Astrocyte (in vitro differentiated cells and primary cell): Measurements from ENCODE around the gene WIZ. TPM values are rescaled to one million over a fixed set of nuclear protein-coding genes. Genes with fewer than 3 reads are reported as not detected.

Source experiments
- DNase-seq: peaks from one replicate; pipeline ENCODE4 v3.0.0-alpha.2; 2010; ENCODE audit warnings: low read depth
- FAIRE-seq: peaks from 2 replicates; lab custom pipeline; 2011; peaks lifted over from hg19 to GRCh38; lab: Jason Lieb, UNC
- H2AFZ ChIP-seq: 2 replicates; pipeline ENCODE4 v1.6.0; 2012; ENCODE audit warnings: low read depth, low read length, inconsistent platforms
- H3K27ac ChIP-seq: 2 replicates; pipeline ENCODE4 v1.5.1; 2011; ENCODE audit warnings: low read depth, low read length, inconsistent platforms
- H3K27me3 ChIP-seq: 2 replicates; pipeline ENCODE4 v1.6.0; 2011; ENCODE audit warnings: low read length, inconsistent platforms; ENCODE audit not compliant: insufficient read depth
- H3K36me3 ChIP-seq: 2 replicates; pipeline ENCODE4 v1.5.1; 2011; ENCODE audit warnings: low read length, inconsistent platforms; ENCODE audit not compliant: insufficient read depth
- H3K4me1 ChIP-seq: 2 replicates; pipeline ENCODE4 v1.5.1; 2011; ENCODE audit warnings: low read length, inconsistent platforms; ENCODE audit not compliant: insufficient read depth
- H3K4me2 ChIP-seq: 2 replicates; pipeline ENCODE4 v1.6.0; 2012; ENCODE audit warnings: low read length, inconsistent platforms
- H3K4me3 ChIP-seq: 2 replicates; pipeline ENCODE4 v1.5.1; 2011; ENCODE audit warnings: low read depth, mild to moderate bottlenecking, low read length, inconsistent platforms; ENCODE audit not compliant: insufficient read depth
- H3K79me2 ChIP-seq: 2 replicates; pipeline ENCODE4 v1.6.0; 2012; ENCODE audit warnings: mild to moderate bottlenecking, low read length, inconsistent platforms; ENCODE audit not compliant: insufficient read depth
- H3K9ac ChIP-seq: 2 replicates; pipeline ENCODE4 v1.6.0; 2012; ENCODE audit warnings: mild to moderate bottlenecking, low read length, inconsistent platforms
- H3K9me3 ChIP-seq: 2 replicates; pipeline ENCODE4 v1.5.1; 2012; ENCODE audit warnings: low read depth, mild to moderate bottlenecking, low read length, inconsistent platforms; ENCODE audit not compliant: insufficient read depth
- H4K20me1 ChIP-seq: 2 replicates; pipeline ENCODE4 v1.6.0; 2012; ENCODE audit warnings: low read length, inconsistent platforms; ENCODE audit not compliant: insufficient read depth
- H3K27ac Mint-ChIP-seq: one replicate; pipeline ENCODE4 v1.8.0; 2021; ENCODE audit warnings: mild to moderate bottlenecking, mixed read lengths; ENCODE audit not compliant: unreplicated experiment
- H3K27me3 Mint-ChIP-seq: one replicate; pipeline ENCODE4 v1.8.0; 2021; ENCODE audit warnings: low read depth, mixed read lengths; ENCODE audit not compliant: unreplicated experiment
- H3K36me3 Mint-ChIP-seq: one replicate; pipeline ENCODE4 v1.8.0; 2021; ENCODE audit warnings: low read depth, mixed read lengths; ENCODE audit not compliant: unreplicated experiment
- H3K4me1 Mint-ChIP-seq: one replicate; pipeline ENCODE4 v1.8.0; 2021; ENCODE audit warnings: low read depth, mixed read lengths; ENCODE audit not compliant: unreplicated experiment
- H3K4me3 Mint-ChIP-seq: one replicate; pipeline ENCODE4 v1.8.0; 2021; ENCODE audit warnings: mild to moderate bottlenecking, moderate library complexity, mixed read lengths; ENCODE audit not compliant: unreplicated experiment
- H3K9me3 Mint-ChIP-seq: one replicate; pipeline ENCODE4 v1.8.0; 2021; ENCODE audit warnings: mild to moderate bottlenecking, mixed read lengths; ENCODE audit not compliant: unreplicated experiment
- CTCF ChIP-seq: IDR thresholded peaks from 2 replicates; pipeline ENCODE4 v1.5.1; 2011; ENCODE audit warnings: low read depth, mild to moderate bottlenecking, inconsistent platforms, low read length, moderate library complexity; ENCODE audit not compliant: insufficient read depth
- EZH2 ChIP-seq: IDR thresholded peaks from 2 replicates; pipeline ENCODE4 v1.6.1; 2012; ENCODE audit warnings: mild to moderate bottlenecking, low read length, inconsistent platforms; ENCODE audit not compliant: insufficient read depth
- total RNA-seq: library from RNA; stranded (reverse); gene quantifications from 2 replicates; pipeline ENCODE4 v1.2.1, GENCODE V29; 2021

The WIZ gene
- total RNA-seq, 1 donor from 2014 or later: 43.8 TPM

- H3K36me3 Mint-ChIP-seq: no peaks in the 10 kb centered on the region
- no peaks in the 10 kb centered on the region for H3K4me1 Mint-ChIP-seq
- DNase-seq: no peak
- peaks cover 6% of the 10 kb centered on the region for H3K27me3 Mint-ChIP-seq
- Histone ChIP-seq H3K4me1 (no peaks in the 10 kb centered on the region), H2AFZ (no peak within 1 kb of the TSS), H4K20me1 (no peaks in the 10 kb centered on the region), H3K79me2 (no peaks in the 10 kb centered on the region), H3K4me3 (no peak within 1 kb of the TSS), H3K36me3 (no peaks in the 10 kb centered on the region), H3K9ac (no peak within 1 kb of the TSS), H3K9me3 (no peaks in the 10 kb centered on the region), H3K27me3 (peaks cover 2% of the 10 kb centered on the region), H3K27ac (no peak within 1 kb of the TSS), H3K4me2 (no peak within 1 kb of the TSS)
- H3K9me3 Mint-ChIP-seq: peaks cover 15% of the 10 kb centered on the region
- H3K27ac Mint-ChIP-seq: no peak within 1 kb of the TSS
- no peak for FAIRE-seq
- TF ChIP-seq CTCF: no peak
- no peak for TF ChIP-seq EZH2
- no peak within 1 kb of the TSS for H3K4me3 Mint-ChIP-seq
Measured at GRCh38 chr19:15479391-15480345, 29.9 kb upstream of the WIZ start, which contains the start of gene PGLYRP2. TSS of gene PGLYRP2 (minus strand) at chr19:15479501. CDS start at chr19:15479371, 130 bp downstream.

GRCh38 chr19:15476325-15476724 is 26.6 kb upstream of the WIZ start:
- H3K4me1 Mint-ChIP-seq: no peaks in the 10 kb centered on the region
- Histone ChIP-seq H2AFZ (no peak overlapping the region), H3K27ac (no peak overlapping the region), H3K27me3 (peaks cover 2% of the 10 kb centered on the region), H3K9ac (no peak overlapping the region), H3K79me2 (no peaks in the 10 kb centered on the region), H3K9me3 (no peaks in the 10 kb centered on the region), H3K4me3 (no peak overlapping the region), H3K4me1 (no peaks in the 10 kb centered on the region), H3K36me3 (no peaks in the 10 kb centered on the region), H3K4me2 (no peak overlapping the region), H4K20me1 (no peaks in the 10 kb centered on the region)
- no peaks in the 10 kb centered on the region for H3K36me3 Mint-ChIP-seq
- DNase-seq: no peak
- FAIRE-seq: no peak
- TF ChIP-seq EZH2: no peak
- TF ChIP-seq CTCF: no peak
- H3K27ac Mint-ChIP-seq: no peak overlapping the region
- H3K4me3 Mint-ChIP-seq: no peak overlapping the region
- H3K27me3 Mint-ChIP-seq: peaks cover 10% of the 10 kb centered on the region
- H3K9me3 Mint-ChIP-seq: peaks cover 12% of the 10 kb centered on the region

GRCh38 chr19:15475611-15476010 is 25.9 kb upstream of the WIZ start:
- H3K9me3 Mint-ChIP-seq: peaks cover 12% of the 10 kb centered on the region
- no peaks in the 10 kb centered on the region for H3K9me3 ChIP-seq

More at GRCh38 chr19:15475611-15476010, 25.9 kb upstream of the WIZ start:
- no peaks in the 10 kb centered on the region for H3K4me1 ChIP-seq
- peaks cover 2% of the 10 kb centered on the region for H3K27me3 ChIP-seq
- Mint-ChIP-seq H3K36me3 (no peaks in the 10 kb centered on the region), H3K27ac (no peak overlapping the region), H3K27me3 (peaks cover 12% of the 10 kb centered on the region), H3K4me3 (no peak overlapping the region), H3K4me1 (no peaks in the 10 kb centered on the region)
- H4K20me1 ChIP-seq: no peaks in the 10 kb centered on the region
- H3K36me3 ChIP-seq: no peaks in the 10 kb centered on the region
- no peak for TF ChIP-seq EZH2
- TF ChIP-seq CTCF: no peak
- DNase-seq (no peak), FAIRE-seq (no peak)
- H3K9ac ChIP-seq: no peak overlapping the region
- H3K79me2 ChIP-seq: no peaks in the 10 kb centered on the region
- no peak overlapping the region for H3K4me2 ChIP-seq
- no peak overlapping the region for H3K4me3 ChIP-seq
- H3K27ac ChIP-seq: no peak overlapping the region
- no peak overlapping the region for H2AFZ ChIP-seq
